NCI-H510A treated with DMSO at 0.1 percent for 48 hours (cell line): ENCODE data around the gene COQ6.
"Not testable (repeated sequence)": the region's sequence is repeated elsewhere in the genome, so short reads cannot be mapped to it uniquely, and the experiment has no call there.

ENCODE experiments used
- DNase-seq: peaks from one replicate; lab custom pipeline; 2025; lab: John Stamatoyannopoulos, UW

Gene COQ6

DNA sequence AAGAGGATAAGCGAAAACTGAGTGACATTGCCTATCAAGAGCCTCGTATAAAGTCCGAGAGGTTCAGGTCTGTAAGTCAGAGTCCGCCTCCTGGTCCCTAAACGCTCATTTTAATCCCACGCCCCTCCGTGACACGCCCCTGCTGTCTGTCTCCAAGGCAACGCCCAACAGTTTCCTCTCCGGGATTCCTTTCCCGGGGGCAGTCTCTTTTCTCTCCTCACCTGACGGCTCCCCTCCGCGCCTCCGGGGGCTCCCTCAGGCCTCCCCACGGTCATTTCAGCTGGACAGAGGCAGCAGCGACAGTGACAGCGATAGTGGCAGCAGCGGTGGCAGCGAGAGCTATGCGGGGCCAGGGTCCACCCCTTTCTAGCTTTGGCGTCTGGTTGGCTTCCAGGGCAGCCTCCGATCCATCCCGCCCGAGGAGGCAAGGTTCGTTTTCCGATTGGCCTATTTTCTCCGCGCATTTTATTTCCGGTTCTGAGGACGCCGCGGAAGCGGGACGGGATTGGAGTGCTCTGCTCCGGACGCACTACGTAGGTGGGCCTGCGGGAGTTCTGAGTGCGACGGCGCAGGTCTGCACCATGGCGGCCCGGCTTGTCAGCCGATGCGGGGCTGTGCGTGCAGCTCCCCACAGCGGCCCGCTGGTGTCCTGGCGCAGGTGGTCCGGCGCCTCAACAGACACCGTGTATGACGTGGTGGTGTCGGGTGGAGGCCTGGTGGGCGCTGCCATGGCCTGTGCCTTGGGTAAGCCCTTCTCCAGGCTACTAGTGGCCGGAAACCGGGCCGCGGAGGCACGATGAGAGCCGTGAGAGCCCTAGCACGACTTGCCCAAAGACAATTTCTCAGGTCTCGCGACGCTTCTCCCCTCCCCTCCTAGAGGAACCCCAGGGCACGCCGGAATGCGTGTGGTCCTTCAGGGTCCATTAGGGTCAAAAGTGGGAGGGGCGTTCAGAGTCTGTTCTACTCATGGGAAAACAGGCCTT, at the start of gene COQ6, which contains the start of gene FAM161B:
Gene COQ6 (plus strand): TSS at position 551 of the 983 bp plus-strand sequence. CDS start 31 bp downstream, at position 582.
Gene FAM161B (minus strand): TSS at position 343 of the 983 bp plus-strand sequence. CDS start 68 bp downstream, at position 275.
- DNase-seq = peak; percentile 97

DNA sequence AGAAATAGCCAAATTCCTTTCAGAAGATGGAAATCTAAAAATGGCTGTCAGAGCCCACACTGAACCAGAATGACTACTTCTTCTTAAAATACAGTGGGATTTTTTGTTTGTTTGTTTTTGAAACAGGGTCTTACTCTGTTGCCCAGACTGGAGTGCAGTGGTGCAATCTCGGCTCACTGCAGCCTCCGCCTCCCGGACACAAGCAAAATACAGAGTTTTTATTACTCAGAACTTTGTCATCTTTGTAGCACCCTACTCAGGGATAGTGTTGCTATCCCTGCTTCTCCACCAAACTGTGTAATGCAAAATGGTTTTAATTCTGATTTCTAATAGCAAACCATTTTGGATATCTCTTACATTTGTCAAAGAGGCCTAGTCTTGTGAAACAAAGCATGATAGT, 47.1 kb upstream of the COQ6 start:
- no peak for DNase-seq

DNA sequence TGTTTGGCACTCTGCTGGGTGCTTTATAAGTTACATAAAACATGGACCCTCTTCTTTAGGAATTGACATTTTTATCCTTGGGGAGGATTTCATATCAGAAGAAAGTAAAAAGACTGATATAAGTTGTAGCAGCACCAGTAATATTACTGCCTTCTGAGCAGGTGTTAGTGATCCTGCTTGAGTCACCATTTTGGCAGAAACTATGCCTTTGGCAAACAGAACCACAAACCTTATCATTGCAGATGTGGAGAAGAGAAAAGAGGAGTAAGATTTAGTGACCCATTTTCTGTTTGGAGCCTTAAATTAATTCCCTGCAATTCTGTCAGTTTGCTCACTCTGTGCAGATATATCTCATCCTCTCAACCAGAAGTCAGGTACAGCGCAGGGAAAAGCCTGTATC, 40.4 kb upstream of the COQ6 start:
- DNase-seq = no peak

DNA sequence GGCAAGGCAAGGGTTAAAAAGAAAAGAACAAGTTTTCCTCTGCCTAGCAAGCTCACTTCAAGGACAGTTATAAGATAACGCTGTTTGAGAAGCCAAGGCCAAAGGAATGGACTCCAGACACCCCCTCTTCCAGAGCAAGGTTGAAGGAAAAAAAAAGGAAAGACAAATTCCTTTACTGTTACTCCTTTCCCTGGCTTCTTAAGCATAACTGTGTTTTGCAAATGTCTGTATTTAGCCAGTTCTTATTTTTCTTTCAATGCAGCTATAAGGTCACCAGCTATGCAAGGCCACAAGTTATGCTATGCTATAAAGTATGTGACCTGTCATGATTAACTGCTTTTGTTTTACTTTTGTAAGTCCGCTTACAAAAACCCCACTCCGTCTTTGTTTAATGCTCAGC, 36.8 kb upstream of the COQ6 start:
- DNase-seq = no peak

DNA sequence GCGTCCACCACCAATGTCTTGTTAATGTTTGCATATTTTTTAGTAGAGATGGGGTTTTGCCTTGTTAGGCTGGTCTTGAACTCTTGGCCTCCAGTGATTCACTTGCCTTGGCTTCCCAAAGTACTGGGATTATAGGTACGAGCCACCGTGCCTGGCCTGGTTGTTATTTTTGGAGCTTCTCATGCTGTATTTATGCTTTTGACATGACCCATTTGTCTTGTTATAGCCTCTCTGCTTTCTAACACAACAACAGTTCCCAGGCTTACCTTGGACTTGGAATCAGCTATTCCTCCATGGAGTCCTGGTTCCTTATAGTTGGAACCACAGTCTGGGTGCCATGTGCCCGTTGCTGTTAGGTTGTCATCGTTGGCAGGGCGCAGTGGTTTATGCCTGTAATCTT, 33.8 kb upstream of the COQ6 start:
- no peak for DNase-seq

DNA sequence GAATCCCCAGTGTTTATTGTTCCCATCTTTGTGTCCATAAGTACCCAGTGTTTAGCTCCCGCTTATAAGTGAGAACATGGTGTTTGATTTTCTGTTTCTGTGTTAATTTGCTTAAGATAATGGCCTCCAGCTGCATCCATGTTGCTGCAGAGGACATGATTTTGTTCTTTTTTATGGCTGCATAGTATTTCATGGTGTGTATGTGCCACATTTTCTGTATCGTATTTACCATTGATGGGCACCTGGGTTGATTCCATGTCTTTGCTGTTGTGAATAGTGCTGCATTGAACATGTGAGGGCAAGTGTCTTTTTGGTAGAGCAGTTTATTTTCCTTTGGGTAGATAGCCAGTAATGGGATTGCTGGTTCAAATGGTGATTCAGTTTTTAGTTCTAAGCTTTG, 30.6 kb upstream of the COQ6 start:
- DNase-seq = not testable (repeated sequence)

DNA sequence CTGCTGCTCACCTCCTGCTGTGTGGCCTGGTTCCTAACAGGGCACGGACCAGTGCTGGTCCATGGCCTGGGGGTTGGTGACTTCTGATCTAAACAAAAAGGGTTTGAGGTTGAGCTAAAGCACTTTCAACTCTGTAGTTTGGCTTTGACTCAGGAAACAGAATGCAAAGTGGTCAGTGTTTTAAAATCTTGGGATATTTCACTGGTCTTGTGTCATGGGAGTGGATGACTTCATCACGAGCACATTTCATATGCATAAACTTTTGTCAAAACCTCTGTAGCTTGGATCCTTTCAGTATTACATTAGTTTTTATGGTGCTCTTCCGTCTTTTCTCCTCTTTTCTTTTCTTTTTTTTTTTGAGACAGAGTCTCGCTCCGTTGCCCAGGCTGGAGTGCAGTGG, 25.8 kb upstream of the COQ6 start:
- no peak for DNase-seq

DNA sequence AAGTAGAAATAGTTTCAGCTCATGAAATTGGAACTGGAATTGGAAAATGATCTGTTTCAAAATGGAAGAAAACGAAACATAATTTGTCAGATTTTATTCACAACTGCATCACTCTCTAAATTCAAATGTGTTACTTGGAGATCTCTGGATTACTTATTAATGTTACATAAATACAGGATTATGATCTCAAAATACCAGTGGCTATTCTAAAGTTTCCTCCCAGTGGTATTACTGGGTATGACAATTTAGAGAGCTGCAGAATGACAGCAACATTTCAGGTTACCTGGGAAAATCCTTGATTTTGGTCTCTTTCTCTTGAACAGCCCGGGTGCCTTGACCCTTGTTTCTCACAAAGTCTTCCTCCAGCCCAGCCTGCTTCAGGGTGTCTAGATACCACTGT, 14.4 kb upstream of the COQ6 start:
- DNase-seq = no peak

DNA sequence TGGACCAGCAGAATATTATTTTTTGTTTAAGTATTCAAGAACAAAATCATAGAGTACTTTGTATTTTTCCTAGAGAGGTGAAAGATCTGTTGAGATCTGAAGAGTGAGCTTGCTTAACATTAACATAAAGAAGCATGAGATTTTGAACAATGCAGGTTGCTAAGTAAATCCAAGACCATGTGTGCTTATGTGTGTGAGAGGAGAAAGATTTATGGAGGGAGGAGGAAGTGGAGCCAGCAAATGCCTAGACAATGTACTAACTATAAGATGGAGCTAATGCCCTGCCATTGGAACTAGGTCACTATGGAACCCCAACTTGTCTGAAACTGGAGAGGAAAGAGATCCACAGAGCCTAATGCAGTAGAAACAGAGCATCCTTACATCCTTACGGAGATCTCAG, 13.6 kb upstream of the COQ6 start:
- DNase-seq = no peak

DNA sequence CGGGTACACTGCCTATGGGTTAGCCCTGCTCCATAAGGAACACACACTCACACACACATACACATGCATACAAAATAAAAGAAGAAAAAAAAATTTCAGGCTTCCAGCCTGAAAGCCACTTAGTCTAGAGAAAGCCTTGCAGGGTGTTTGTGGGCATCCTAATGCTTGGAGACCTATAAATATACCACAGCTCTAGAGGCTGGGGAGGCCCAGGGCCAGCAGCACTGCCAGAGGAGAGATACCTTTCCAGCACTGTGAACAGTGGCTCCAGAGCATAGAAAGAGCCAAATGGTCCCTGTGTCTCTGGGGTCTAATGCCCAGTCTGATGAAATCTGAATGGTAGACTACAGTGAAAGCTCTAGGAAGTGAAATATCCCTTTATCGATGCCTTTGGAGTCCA, 13.1 kb upstream of the COQ6 start:
- no peak for DNase-seq

DNA sequence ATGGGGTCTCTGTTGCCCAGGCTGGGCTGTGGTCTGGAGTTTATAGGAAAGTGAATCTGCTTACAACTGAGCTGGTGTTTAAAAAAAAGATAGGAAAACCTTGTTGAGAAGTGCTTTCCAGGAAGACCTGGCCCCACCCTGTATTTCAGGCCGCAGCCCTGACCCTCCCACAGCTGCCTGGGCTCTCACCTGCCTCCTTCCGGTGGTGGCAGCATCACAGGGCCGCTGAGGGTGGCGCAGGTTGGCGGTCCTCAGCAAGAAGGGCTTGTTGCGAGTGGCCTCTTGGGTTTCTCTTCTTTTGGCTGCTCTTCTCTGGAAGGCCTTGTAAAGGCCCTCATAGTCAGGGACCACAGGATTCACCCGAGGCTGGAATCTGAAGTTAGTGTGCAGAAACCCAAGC, 7.9 kb upstream of the COQ6 start:
- DNase-seq = no peak

DNA sequence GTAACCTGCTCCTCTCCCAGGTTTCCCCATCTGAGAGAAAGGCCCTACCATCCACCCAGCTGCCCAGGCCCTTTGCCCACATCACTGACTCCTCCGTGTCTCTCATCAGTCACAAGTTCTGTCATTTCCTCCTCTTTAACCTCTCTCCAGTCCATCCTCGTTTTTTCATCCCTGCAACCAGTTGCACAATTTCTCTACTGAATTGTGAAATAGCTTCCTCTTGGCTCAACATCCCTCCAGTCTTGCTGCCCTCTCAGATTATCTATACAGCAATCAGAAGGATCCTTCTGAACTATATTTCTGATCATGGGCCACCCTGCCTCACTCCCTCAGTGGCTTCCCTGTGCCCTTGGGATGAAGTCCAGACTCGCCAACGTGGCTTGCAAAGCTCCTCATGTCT, 7.0 kb upstream of the COQ6 start:
- DNase-seq = no peak

DNA sequence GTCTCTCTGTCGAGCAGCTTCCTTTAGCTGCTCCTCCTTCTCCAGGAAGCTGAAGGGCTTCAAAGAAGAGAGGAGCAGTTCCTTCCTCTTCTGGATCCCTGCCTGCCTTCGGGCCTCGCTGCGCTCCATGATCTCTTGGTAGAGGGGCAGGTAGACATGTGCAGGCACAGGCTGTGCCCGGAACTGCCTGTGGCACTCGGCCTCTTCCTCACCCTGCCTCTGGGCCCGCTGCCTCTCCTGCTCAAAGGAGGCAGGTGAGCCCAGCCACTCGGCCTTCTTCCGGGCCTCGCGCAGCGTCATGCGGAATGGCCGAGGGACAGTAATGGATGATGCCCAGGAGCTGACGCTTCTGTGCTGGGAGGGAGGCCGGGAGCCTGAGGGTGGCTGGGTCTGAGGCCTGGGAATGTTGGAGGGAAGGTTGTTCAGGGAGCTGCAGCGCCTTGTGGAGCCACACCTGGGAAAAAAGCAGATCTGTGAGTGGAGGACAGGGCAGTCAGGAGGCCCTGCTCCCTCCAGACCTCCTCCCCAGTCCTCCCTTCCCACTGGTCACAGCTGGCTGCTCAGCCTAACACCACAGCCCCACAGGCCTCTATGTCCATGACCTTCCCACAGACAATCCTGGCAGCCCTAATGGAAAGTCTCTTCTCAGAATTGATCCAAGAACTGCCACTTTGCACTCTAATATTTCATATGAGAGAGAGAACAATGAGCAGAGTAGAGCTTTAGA, 5.5 kb upstream of the COQ6 start:
- DNase-seq = no peak

DNA sequence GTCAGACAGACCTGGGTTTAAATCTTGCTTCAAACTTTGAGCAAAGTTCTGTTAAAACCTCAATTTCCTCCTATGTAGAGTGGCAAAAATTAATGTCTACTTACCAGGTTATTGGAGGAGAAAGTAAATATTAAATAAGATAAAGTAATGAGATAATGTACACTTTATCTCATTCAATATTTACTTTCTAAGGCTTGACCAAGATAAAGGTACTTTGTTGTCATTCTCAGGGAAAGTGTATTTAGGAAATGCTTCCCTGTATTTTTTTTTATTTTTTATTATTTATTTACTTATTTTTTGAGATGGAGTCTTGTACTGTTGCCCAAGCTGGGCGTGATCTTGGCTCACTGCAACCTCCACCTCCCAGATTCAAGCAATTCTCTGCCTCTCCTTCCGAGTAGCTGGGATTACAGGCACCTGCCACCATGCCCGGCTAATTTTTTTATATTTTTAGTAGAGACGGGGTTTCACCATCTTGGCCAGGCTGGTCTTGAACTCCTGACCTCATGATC, 4.9 kb upstream of the COQ6 start:
- DNase-seq = no peak

DNA sequence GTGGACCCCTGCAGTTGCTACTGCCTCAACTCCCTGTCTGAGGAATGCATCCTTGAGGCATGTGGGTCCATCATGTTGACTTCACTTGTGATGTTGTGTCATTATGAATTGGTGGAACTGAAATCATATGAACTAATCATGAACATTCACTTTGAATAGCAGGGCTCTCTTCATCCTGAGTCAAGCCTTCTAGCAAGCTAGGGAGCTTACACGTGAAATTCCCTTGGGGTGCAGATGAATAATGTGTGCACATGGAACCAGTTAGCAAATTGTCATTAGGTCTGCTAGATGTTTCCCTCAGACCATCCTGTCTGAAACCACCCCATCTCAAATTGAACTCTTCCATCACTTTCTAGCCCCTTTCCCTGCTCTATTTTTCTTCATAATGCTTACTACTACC, 3.6 kb downstream of the COQ6 start:
- no peak for DNase-seq

DNA sequence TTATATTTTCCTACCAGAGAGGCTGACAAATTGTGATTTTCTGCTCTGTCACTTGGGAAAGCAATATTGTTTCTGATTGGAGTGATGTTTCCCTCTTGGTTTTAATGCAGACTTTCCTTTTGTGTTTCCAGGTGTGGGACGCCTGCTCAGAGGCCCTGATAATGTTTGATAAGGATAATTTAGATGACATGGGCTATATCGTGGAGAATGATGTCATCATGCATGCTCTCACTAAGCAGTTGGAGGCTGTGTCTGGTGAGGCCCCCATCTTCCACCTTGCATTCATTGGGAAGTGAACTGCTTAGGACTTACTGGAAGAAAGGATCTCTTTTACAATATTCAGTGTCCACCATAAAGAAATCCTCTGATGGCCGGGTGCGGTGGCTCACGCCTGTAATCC, 5.6 kb downstream of the COQ6 start:
- DNase-seq = no peak

DNA sequence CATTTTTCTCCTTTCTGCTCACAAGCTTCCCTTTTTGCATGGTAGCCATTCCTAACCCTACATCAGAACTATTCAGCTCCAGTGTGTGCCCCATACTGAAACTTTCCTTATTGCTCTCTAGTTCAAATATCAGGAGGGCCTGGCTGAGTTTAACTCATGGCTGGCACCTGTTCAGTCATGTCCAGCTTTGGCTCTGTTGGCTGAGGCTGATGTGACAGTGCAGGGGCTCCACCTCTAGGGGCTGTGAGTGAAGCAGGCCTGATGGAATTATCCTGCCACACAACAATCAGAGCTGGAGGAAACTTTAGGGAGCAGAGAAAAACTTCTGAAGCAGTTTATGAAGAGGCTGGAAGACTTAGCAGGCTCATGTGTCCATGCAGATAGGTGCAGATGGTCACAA, 8.5 kb downstream of the COQ6 start:
- DNase-seq = no peak

DNA sequence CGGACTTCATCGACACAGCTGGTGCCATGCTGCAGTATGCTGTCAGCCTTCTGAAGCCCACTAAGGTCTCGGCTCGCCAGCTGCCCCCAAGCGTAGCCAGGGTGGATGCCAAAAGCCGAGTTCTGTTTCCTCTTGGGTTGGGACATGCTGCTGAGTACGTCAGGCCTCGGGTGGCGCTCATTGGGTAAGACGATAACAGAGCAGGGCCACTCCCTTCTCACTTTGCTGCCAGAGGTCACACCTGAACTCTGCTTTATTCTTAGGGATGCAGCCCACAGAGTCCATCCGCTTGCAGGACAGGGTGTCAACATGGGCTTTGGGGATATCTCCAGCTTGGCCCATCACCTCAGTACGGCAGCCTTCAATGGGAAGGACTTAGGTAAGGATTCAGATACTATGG, 11.1 kb downstream of the COQ6 start:
- no peak for DNase-seq

DNA sequence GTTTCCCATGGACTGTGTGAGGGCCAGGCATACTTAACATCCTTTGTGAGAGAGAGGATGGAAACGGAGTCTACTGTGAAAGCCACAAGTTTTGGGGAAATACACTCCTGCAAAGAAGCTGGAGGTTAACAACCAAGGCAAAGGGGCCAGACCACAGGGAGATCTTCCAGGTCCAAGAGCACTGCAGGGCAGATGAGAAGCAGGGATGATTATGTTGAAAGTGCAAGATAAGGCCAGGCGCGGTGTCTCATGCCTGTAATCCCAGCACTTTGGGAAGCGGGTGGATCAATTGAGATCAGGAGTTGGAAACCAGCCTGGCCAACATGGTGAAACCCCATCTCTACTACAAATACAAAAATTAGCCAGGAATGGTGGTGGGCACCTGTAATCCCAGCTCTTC, 15.1 kb downstream of the COQ6 start:
- no peak for DNase-seq

DNA sequence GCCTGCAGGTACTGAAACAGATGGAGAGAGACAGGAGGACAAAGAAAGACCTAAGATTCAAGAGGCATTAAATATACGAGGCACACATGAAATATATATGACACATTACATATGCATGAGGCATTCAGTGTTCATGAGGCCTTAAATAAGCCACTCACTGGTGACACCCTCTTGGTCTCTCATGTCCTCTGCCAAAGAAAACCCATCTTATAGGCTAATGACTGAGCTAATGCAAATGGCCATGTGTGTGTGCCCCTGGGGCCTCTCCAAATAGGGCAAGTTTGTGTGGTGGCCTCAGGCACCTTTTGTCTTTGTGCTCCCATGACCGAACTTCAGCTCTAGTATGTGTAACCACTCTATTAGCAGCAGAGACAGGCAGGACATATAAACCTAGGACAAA, 18.8 kb downstream of the COQ6 start:
- no peak for DNase-seq

DNA sequence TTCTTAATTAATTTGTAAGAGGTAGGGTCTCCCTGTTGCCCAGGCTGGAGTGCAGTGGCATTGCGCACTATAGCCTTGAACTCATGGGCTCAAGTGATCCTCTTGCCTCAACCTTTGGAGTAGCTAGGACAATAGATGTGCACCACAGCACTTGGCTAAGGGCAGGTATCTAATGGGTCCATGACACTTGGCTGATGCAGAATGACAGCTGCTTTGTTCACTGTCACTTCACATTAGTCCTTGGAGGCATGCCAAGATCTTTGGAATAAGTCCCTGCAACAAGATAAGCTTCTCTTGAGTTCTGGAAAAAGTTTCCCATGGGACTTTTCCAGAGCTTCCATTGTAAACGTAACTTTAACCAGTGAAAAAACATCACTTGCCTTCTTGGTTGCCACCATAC, 23.4 kb downstream of the COQ6 start:
- no peak for DNase-seq

DNA sequence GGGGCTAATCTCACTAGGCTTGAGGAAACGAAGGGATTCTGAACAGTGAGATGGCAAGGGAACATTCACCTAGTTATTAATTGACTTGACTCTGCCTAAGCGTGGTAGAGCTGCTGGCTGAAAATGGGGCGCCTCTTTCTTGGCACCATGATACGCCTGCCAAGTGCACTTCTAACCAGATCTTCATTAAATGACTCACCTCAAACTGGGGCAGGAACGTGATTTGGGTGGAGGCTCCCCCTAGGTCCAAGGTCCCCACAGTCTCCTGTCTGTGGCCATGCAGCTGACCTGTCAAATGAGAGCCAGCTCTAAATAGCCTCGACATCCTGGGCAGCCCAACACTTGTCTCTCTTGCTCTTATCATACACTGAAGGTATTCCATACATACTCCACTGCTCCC, 26.0 kb downstream of the COQ6 start:
- no peak for DNase-seq

DNA sequence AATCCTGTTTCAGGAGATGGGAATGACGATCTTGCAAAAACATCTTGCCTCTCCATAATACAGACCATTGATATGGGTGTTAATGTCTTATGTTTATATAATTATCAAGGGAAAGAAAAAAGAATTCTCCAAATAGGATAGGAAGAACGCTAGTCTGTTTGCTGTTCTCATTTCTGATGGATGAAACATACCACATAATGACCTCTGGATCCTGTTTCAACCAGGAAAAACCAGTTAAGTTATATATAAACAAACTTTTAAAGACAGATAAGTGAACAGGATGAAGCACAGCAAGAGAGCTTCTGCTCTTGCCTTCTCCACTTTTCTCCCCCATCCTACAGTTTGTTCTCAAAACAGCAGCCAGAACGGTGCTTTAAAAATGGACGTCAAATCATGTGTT, 27.8 kb downstream of the COQ6 start:
- no peak for DNase-seq
